ENCODE measurements around the gene MAST3. TPM values are rescaled to one million over a fixed set of nuclear protein-coding genes. Genes with fewer than 3 reads are reported as not detected.

The MAST3 gene
- total RNA-seq, 1 donor from 2014 or later, result 48.6 TPM

- Mint-ChIP-seq H3K9me3 (no peaks in the 10 kb centered on the region), H3K4me3 (peak overlapping the region; percentile 78), H3K36me3 (ENCODE audit: low read depth) (peaks cover 23% of the 10 kb centered on the region), H3K27ac (peak overlapping the region; percentile 83), H3K27me3 (no peaks in the 10 kb centered on the region), H3K4me1 (peaks cover 71% of the 10 kb centered on the region)
- TF ChIP-seq CTCF (IDR thresholded peaks at IDR 0.05), result no peak
- intact Hi-C loops (cut with micrococcal nuclease), result loop anchor here (1.0 to 10.0 kb wide), 3 partner anchors 8 to 308 kb away; partner anchors contain the start of gene SSBP4
- no peak for DNase-seq
- POLR2A ChIA-PET, result interaction anchor here (0.6 to 9.7 kb wide), 7 partner anchors 9 to 105 kb away, joined by 3 to 146 read pairs (median 8); partner anchors contain the start of genes ARRDC2, IL12RB1, MAST3 and MPV17L2
- ATAC-seq (ENCODE audit: low read depth), result no peak
- CTCF ChIA-PET, result interaction anchor here (1.0 kb wide), 1 partner anchor 54 kb away, joined by 3 read pairs; no protein-coding TSS in a partner anchor
These were observed 9.7 kb downstream of the MAST3 start for GRCh38 chr19:18107235-18107634.

GRCh38 chr19:18108897-18109296 is 11.3 kb downstream of the MAST3 start:
- Mint-ChIP-seq H3K27ac (peak overlapping the region; percentile 83), H3K27me3 (no peaks in the 10 kb centered on the region), H3K4me3 (peak overlapping the region; percentile 78), H3K4me1 (peaks cover 64% of the 10 kb centered on the region), H3K36me3 (ENCODE audit: low read depth) (peaks cover 28% of the 10 kb centered on the region), H3K9me3 (no peaks in the 10 kb centered on the region)
- TF ChIP-seq CTCF (IDR thresholded peaks at IDR 0.05), result no peak
- intact Hi-C loops (cut with micrococcal nuclease), result loop anchor here (1.0 to 10.0 kb wide), 2 partner anchors 102 to 306 kb away; partner anchors contain the start of gene SSBP4
- no peak for DNase-seq
- ATAC-seq (ENCODE audit: low read depth), result no peak
- CTCF ChIA-PET, result interaction anchor here (0.8 to 3.8 kb wide), 6 partner anchors 11 to 143 kb away, joined by 3 to 18 read pairs (median 3); partner anchors contain the start of genes IL12RB1 and MAST3
- POLR2A ChIA-PET, result interaction anchor here (0.5 to 9.7 kb wide), 17 partner anchors 9 to 1555 kb away, joined by 3 to 146 read pairs (median 5); partner anchors contain the start of genes ARRDC2, ATP13A1, IL12RB1 and MAST3

- POLR2A ChIA-PET, result interaction anchor here (0.6 to 9.7 kb wide), 21 partner anchors 9 to 388 kb away, joined by 3 to 146 read pairs (median 5); partner anchors contain the start of genes ARRDC2, IL12RB1, MAST3 and MPV17L2
- peaks cover 61% of the 10 kb centered on the region for H3K4me1 Mint-ChIP-seq
These were observed 11.8 kb downstream of the MAST3 start for GRCh38 chr19:18109341-18109732.

GRCh38 chr19:18109733-18110608 is 12.4 kb downstream of the MAST3 start:
- peaks cover 37% of the 10 kb centered on the region for H3K36me3 Mint-ChIP-seq (ENCODE audit: low read depth)
- H3K9me3 Mint-ChIP-seq, result no peaks in the 10 kb centered on the region
- H3K4me1 Mint-ChIP-seq, result peaks cover 54% of the 10 kb centered on the region
- H3K27ac Mint-ChIP-seq, result peak overlapping the region; percentile 83
- ChIA-PET CTCF (interaction anchor here (1.2 to 3.8 kb wide), 4 partner anchors 15 to 142 kb away, joined by 3 to 18 read pairs (median 4); partner anchors contain the start of gene IL12RB1), POLR2A (interaction anchor here (0.7 to 9.7 kb wide), 16 partner anchors 9 to 170 kb away, joined by 3 to 146 read pairs (median 5); partner anchors contain the start of genes ARRDC2, IFI30, IL12RB1 and MAST3)
- peak; percentile 62 for DNase-seq
- TF ChIP-seq CTCF (IDR thresholded peaks at IDR 0.05), result no peak
- intact Hi-C loops (cut with micrococcal nuclease), result loop anchor here (10.0 kb wide), 1 partner anchor 305 kb away; the partner anchor contains the start of gene SSBP4
- H3K27me3 Mint-ChIP-seq, result no peaks in the 10 kb centered on the region
- H3K4me3 Mint-ChIP-seq, result peak overlapping the region; percentile 80
- ATAC-seq (ENCODE audit: low read depth), result peak; percentile 57

More at GRCh38 chr19:18109341-18109732, 11.8 kb downstream of the MAST3 start:
- Mint-ChIP-seq H3K4me3 (peak overlapping the region; percentile 78), H3K27ac (peak overlapping the region; percentile 83), H3K27me3 (no peaks in the 10 kb centered on the region), H3K36me3 (ENCODE audit: low read depth) (peaks cover 30% of the 10 kb centered on the region), H3K9me3 (no peaks in the 10 kb centered on the region)
- no peak for TF ChIP-seq CTCF (IDR thresholded peaks at IDR 0.05)
- CTCF ChIA-PET, result interaction anchor here (1.2 to 3.8 kb wide), 4 partner anchors 15 to 143 kb away, joined by 3 to 18 read pairs (median 4); partner anchors contain the start of gene IL12RB1
- intact Hi-C loops (cut with micrococcal nuclease), result loop anchor here (10.0 kb wide), 1 partner anchor 305 kb away; the partner anchor contains the start of gene SSBP4
- ATAC-seq (ENCODE audit: low read depth) (peak; percentile 2), DNase-seq (peak; percentile 24)

Data from activated B cell treated with CpG ODN at 0.5 μM for 24 hours (primary cell).